Muscle layer of colon (tissue), 2 donors: ENCODE data around the gene ARL6IP4.
"Not testable (repeated sequence)": the region's sequence is repeated elsewhere in the genome, so short reads cannot be mapped to it uniquely, and the experiment has no call there.

ENCODE experiments used
- H3K27ac ChIP-seq: one replicate; pipeline ENCODE4 v1.7.0; 2013; ENCODE audit warnings: low read depth, mild to moderate bottlenecking, low read length, moderate library complexity
- H3K27me3 ChIP-seq, 2 donors: one replicate each; pipeline ENCODE4 v1.7.0; 2013; ENCODE audit warnings: low read length in 2 of 2, mild to moderate bottlenecking in 2 of 2; ENCODE audit not compliant: insufficient read depth in 2 of 2, control insufficient read depth in 1 of 2
- H3K36me3 ChIP-seq: one replicate; pipeline ENCODE4 v1.7.0; 2013; ENCODE audit warnings: mild to moderate bottlenecking, low read length; ENCODE audit not compliant: insufficient read depth
- H3K4me1 ChIP-seq: one replicate; pipeline ENCODE4 v1.7.0; 2013; ENCODE audit warnings: mild to moderate bottlenecking, low read length; ENCODE audit not compliant: insufficient read depth
- H3K4me3 ChIP-seq, 2 donors: one replicate each; pipeline ENCODE4 v1.7.0; 2013; ENCODE audit warnings: low read length in 2 of 2, low read depth in 1 of 2, mild to moderate bottlenecking in 1 of 2, moderate library complexity in 1 of 2
- H3K9ac ChIP-seq: one replicate; pipeline ENCODE4 v1.7.0; 2013; ENCODE audit warnings: low read length
- H3K9me3 ChIP-seq: one replicate; pipeline ENCODE4 v1.7.0; 2013; ENCODE audit warnings: mild to moderate bottlenecking, low read length
- donor health status: abdominal sarcoma.
- donor health status: Adenocarcinoma of cecum.

The ARL6IP4 gene

DNA sequence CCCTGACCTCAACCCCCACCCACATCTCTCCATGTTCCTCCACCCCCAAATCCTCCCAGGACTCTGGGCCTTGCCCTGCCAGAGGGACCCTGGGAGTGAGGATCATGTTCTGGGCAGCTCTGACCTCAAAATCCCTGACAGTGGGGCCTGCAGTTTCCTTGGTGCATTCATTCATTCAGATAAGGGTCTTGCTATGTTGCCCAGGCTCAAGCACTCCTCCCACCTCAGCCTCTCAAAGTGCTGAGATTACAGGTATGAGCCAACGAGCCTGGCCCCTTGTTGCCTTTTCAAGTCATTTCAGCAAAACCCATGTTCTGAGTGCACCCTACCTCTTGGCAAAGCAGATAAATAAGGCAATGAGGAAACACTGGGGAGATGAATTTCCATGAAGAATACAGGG lies 29.6 kb downstream of the ARL6IP4 start:
- Histone ChIP-seq H3K27me3 (no peaks in the 10 kb centered on the region), H3K9ac (no peak overlapping the region), H3K4me3 (no peak overlapping the region), H3K9me3 (no peaks in the 10 kb centered on the region), H3K4me1 (no peaks in the 10 kb centered on the region), H3K27ac (no peak overlapping the region), H3K36me3 (peaks cover 12% of the 10 kb centered on the region)

DNA sequence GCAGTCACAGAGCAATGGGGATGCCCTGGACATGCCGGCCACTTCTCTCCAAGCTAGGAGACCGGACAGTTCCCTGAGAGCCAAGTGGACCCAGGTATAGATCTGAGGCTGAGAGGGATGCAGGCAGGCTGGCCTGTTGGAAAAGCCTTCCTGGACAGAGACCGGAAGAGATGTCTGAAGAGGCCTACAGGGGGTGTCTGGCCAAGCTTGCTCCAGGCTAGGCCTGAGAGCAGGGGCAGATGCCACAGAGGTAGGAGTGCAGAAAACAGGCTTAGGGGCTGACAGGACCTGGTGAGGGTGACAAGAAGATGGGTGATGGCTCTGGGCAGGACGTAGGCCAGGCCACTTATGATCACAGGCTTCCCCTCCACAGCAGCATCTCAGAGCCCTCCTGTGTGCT lies 30.2 kb downstream of the ARL6IP4 start:
- no peaks in the 10 kb centered on the region for H3K4me1 ChIP-seq
- H3K27ac ChIP-seq = no peak overlapping the region
- H3K36me3 ChIP-seq = peaks cover 12% of the 10 kb centered on the region
- H3K9me3 ChIP-seq = no peaks in the 10 kb centered on the region
- no peaks in the 10 kb centered on the region for H3K27me3 ChIP-seq
- H3K9ac ChIP-seq = no peak overlapping the region
- no peak overlapping the region for H3K4me3 ChIP-seq

DNA sequence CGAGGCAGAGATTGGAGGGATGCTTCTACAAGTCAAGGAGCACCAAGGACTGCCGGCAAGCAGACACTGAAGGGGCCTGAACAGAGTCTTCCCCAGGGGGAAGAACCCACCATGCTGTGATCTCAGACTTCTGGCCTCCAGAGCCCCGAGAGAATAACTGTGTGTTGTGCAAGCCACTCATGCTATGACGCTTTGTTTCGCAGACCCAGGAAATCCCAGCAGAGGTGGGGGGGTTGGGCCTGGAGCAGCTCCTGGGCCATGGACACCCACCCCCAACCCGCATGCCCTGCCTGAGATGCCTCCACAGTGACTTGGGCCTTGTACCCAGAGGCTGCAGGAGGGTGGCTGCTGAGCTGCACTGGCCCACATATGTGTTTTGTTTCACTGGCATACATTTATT lies 31.2 kb downstream of the ARL6IP4 start:
- Histone ChIP-seq H3K27me3 (no peaks in the 10 kb centered on the region), H3K36me3 (peaks cover 12% of the 10 kb centered on the region)

DNA sequence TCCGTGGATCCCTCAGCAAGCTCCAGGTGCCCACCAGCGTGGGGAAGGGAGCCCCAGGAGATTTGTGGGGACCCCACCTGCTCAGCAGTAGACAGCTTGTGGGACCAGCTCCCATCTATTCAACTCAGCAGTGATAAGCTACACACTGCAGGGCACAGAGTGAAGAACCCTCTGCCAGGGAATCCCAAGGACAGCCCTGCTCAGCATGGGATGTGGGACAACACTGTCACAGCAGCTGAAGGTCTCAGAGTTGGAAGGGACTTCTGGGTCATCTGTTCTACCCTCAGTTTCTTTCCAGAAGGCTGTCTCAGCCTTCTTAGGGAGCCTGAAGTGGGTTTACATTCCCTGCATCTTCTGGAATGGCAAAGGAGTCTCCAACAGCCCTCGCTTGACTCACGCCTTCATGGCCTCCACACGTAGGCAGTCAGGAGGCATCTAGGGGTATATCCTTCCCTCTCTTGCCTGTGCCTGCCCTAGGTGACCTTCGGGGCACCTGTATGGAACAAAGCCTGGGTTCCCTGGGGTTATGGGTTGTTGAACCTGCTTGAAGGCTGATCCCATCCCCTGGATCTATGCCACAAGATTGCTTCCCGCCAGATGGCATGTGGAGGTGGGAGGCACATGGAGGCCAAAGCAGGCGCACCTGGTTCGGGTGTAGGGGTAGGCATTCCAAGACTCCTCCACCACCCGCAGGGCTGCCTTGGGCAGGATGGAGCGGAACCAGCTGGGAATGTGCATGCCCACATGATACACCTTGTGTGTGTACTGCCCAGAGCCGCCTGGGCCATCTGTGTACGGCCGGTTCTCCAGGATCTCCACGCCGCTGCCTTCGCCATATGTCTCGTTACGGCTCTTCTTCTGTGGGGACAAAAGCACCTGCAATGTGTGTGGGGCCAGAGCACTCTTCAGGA lies 33.0 kb downstream of the ARL6IP4 start:
- H3K9me3 ChIP-seq = no peaks in the 10 kb centered on the region
- H3K27me3 ChIP-seq = no peaks in the 10 kb centered on the region
- no peak overlapping the region for H3K27ac ChIP-seq
- H3K9ac ChIP-seq = no peak overlapping the region
- no peak overlapping the region for H3K4me3 ChIP-seq
- H3K36me3 ChIP-seq = peaks cover 5% of the 10 kb centered on the region
- H3K4me1 ChIP-seq = no peaks in the 10 kb centered on the region

More for the DNA sequence above, 31.2 kb downstream of the ARL6IP4 start:
- H3K9ac ChIP-seq = no peak overlapping the region
- no peaks in the 10 kb centered on the region for H3K9me3 ChIP-seq
- H3K4me3 ChIP-seq = no peak overlapping the region
- H3K27ac ChIP-seq = no peak overlapping the region
- no peaks in the 10 kb centered on the region for H3K4me1 ChIP-seq

DNA sequence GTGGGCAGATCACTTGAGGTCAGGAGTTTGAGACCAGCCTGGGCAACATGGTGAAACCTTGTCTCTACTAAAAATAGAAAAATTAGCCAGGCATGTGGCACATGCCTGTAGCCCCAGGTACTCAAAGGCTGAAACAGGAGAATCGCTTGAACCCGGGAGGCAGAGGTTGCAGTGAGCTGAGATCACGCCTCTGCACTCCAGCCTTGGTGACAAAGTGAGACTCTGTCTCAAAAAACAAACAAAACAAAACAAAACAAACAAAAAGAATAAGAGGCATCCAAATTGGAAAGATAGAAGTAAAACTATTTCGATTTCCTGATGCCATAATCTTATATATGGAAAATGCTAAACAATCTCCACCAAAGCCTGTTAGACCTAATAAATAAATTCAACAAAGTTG lies 34.0 kb downstream of the ARL6IP4 start:
- H3K4me3 ChIP-seq, H3K9ac ChIP-seq, H3K27me3 ChIP-seq, H3K27ac ChIP-seq, H3K4me1 ChIP-seq, H3K36me3 ChIP-seq, H3K9me3 ChIP-seq: not testable (repeated sequence)

DNA sequence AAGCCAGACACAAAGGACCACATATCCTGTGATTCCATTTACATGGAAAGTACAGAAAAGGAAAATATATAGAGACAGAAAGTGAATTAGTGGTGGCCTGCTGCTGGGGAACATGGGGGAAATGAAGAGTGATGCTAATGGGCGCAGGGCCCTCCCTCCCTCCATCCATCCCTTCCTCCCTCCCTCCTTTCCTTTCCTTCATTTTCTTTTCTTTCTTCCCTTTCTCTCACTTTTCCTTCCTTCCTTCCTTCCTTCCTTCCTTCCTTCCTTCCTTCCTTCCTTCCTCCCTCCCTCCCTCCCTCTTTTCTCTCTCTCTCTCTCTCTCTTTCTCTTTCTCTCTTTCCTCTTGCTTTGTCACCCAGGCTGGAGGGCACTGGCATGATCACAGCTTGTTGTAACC lies 37.3 kb downstream of the ARL6IP4 start:
- H3K27ac ChIP-seq = no peak overlapping the region

DNA sequence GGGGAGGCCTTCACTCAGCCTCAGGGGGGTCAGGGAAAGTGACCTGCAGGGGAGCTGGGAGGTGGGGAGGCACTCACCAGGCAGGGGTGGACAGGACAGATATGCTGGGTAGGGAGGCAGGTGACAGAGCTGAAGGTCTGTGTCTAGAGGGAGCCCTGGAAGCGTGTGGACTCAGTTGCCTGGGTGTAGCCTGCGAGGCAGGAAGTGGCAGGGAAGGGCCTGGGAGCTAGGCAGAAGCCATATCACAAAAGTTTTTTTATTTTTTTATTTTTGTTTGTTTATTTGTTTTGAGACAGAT lies 39.3 kb downstream of the ARL6IP4 start:
- Histone ChIP-seq H3K4me1 (no peaks in the 10 kb centered on the region), H3K27ac (no peak overlapping the region), H3K4me3 (no peak overlapping the region), H3K27me3 (no peaks in the 10 kb centered on the region), H3K9me3 (no peaks in the 10 kb centered on the region), H3K36me3 (no peaks in the 10 kb centered on the region), H3K9ac (no peak overlapping the region)

More for the DNA sequence above, 37.3 kb downstream of the ARL6IP4 start:
- H3K9me3 ChIP-seq = no peaks in the 10 kb centered on the region
- no peak overlapping the region for H3K9ac ChIP-seq
- no peak overlapping the region for H3K4me3 ChIP-seq
- no peaks in the 10 kb centered on the region for H3K27me3 ChIP-seq
- no peaks in the 10 kb centered on the region for H3K36me3 ChIP-seq
- no peaks in the 10 kb centered on the region for H3K4me1 ChIP-seq

DNA sequence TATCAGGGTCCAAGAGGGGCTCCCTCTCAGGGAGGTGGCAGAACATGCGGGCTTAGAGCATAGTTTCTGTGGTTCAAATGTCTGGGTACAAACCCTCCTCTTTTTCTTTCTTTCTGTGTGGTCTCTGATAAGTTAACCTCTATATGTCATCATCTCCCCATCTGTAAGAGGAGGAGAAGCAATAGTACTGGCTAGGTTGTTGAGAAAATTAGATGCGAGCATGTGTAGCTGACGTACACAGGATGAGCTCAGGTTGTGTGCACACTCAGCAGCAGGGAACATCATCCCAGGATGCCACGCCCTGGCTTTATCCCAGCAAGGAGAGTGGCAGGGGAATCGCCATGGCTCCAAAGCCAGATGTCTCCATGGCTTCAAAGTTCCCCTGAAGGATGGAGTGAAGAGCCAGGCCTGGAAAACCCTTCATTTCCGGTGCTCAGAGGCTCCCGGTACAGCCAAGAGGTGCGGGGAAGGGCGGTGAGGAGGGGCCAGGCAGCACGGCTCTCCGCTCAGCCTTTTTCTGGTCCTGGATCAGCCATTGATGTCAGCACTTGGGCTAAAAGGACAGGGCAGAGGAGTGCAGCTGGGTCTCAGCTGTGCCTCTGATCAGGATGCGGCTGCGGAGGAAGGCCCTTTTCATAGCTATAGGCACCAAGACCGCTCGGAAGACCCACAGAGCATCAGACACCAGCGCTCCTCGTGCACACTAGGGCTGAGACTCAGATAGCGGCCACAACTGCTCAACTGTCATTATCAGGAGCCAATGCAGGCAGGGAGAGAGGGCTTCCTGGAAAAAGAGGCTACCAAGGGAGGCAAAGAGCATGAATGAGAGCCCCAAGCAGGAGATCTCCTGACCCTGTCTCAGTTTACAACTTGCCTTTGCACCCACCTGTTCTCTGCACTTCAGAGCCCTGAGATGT lies 41.5 kb downstream of the ARL6IP4 start:
- Histone ChIP-seq H3K36me3 (no peaks in the 10 kb centered on the region), H3K27ac (no peak overlapping the region), H3K27me3 (no peaks in the 10 kb centered on the region), H3K4me3 (no peak overlapping the region), H3K4me1 (no peaks in the 10 kb centered on the region), H3K9me3 (no peaks in the 10 kb centered on the region), H3K9ac (no peak overlapping the region)

DNA sequence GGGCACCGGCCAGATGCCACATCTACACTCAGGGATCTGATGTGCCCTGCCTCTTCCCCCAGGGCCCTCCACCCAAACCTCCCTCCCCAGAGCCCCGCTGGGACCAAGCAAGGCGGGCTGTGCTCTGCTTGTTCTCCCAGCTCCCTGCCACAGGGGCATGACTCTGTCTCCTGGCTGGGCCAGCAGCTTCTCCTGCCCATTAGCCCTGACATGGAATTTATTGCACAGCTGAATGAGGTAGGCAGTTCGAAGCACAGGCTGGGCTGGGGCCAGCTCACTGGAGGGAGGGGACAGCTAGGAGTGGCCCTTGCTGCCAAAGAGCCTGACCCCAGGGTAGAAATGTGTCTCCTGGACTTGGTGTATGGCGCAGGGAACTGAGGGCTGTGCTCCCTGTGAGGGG lies 42.4 kb downstream of the ARL6IP4 start:
- H3K36me3 ChIP-seq = peaks cover 6% of the 10 kb centered on the region

DNA sequence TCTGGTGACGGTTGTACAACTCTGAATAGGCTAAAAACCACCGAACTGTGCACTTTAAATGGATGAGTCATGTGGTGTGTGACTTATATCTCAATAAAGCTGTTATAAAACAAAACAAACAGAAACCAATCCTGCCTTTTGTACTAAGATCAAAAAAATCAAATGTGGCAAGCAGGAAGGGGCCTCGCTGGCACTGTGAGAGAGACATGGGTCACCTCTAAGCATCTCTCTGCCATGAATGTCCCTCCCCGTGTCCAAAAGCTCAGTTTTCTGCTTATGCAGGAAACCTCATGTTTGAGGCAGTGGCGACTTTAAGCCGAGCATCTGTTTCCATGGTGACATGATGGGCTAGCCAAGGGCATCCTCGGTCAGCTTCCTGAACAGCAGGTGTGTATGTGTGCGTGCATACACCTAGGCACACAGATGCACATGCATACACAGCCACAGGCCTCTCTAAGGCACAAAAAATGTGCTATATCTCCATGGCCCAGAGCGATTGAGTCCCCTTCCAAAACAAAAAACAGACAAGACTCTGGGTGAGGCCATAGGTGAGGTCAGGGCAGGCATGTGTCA lies 44.4 kb downstream of the ARL6IP4 start:
- Histone ChIP-seq H3K27ac (no peak overlapping the region), H3K36me3 (peaks cover 12% of the 10 kb centered on the region), H3K9me3 (no peaks in the 10 kb centered on the region)

More for the DNA sequence above, 42.4 kb downstream of the ARL6IP4 start:
- Histone ChIP-seq H3K9me3 (no peaks in the 10 kb centered on the region), H3K27ac (no peak overlapping the region), H3K9ac (no peak overlapping the region), H3K4me3 (no peak overlapping the region), H3K27me3 (no peaks in the 10 kb centered on the region), H3K4me1 (no peaks in the 10 kb centered on the region)

DNA sequence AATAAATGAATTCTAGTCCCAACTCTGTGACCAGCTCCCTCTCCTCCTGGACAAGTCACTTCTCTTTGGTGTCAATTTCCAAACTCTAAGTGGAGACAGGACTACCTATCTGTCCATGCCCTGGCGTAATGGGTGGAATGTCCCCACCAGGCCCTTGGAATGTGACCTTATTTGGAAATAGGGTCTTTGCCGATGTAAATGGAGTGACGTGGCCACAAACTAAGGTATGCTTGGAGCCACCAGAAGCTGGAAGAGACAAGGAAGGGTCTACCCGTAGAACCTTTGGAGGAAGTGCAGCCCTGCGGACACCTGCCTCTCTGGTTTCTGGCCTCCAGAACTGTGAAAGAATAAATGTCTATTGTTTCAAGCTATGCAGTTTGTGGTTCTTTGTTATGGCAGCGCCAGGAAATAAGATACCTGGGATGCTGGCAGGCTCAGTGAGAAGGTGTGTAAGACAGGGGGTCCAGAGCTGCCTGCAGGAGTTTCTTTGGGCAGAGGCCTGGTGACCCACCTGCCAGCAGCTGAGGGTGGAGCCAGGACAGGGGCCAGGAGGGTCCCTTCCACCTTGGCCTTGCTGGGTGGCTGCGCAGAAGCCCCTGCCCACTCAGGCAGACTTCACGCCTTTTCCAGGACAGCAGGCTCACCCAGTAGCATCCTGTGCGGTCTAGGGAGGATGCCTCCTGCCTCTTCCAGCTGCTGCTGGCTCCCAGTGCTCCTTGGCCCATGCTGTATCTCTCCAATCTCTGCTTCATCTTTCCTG lies 45.8 kb downstream of the ARL6IP4 start:
- peaks cover 12% of the 10 kb centered on the region for H3K36me3 ChIP-seq
- no peak overlapping the region for H3K27ac ChIP-seq

More for the DNA sequence above, 44.4 kb downstream of the ARL6IP4 start:
- Histone ChIP-seq H3K4me3 (no peak overlapping the region), H3K4me1 (no peaks in the 10 kb centered on the region), H3K9ac (no peak overlapping the region), H3K27me3 (no peaks in the 10 kb centered on the region)

More for the DNA sequence above, 45.8 kb downstream of the ARL6IP4 start:
- Histone ChIP-seq H3K9me3 (no peaks in the 10 kb centered on the region), H3K4me1 (no peaks in the 10 kb centered on the region), H3K9ac (no peak overlapping the region), H3K4me3 (no peak overlapping the region), H3K27me3 (no peaks in the 10 kb centered on the region)
